Lung (tissue), 12 donors: Measurements from ENCODE around the gene RGS16. TPM values are rescaled to one million over a fixed set of nuclear protein-coding genes. Genes with fewer than 3 reads are reported as not detected.

Source experiments
- ATAC-seq: fragments of 200-7000 bp; cut with Tn5 transposase; one replicate; pipeline ENCODE4 v1.9.1; 2020; ENCODE audit warnings: moderate number of reproducible peaks; ENCODE audit not compliant: insufficient read depth, low FRiP score
- DNase-seq, 3 donors: peaks; one replicate each; pipeline ENCODE4 v3.0.0-alpha.2; 2013 to 2017
- H3K27ac ChIP-seq, 2 donors: one replicate each; pipeline ENCODE4 v1.5.1; 2013; ENCODE audit warnings: mild to moderate bottlenecking in 2 of 2, moderate library complexity in 2 of 2, control low read depth in 1 of 2, inconsistent platforms in 1 of 2, low read depth in 1 of 2, low read length in 1 of 2
- H3K27me3 ChIP-seq, 3 donors: one replicate each; pipeline ENCODE4 v1.5.1; 2013; ENCODE audit warnings: low read length in 2 of 3; ENCODE audit not compliant: control insufficient read depth in 3 of 3, insufficient read depth in 3 of 3
- H3K36me3 ChIP-seq, 4 donors: one replicate each; pipeline ENCODE4 v1.5.1; 2013; ENCODE audit warnings: low read length in 4 of 4, mild to moderate bottlenecking in 1 of 4, moderate library complexity in 1 of 4; ENCODE audit not compliant: control insufficient read depth in 4 of 4, insufficient read depth in 4 of 4
- H3K4me1 ChIP-seq, 5 donors: one replicate each; pipeline ENCODE4 v1.5.1; 2013; ENCODE audit warnings: low read length in 5 of 5, mild to moderate bottlenecking in 2 of 5, moderate library complexity in 1 of 5; ENCODE audit not compliant: control insufficient read depth in 5 of 5, insufficient read depth in 5 of 5
- H3K4me3 ChIP-seq: one replicate; pipeline ENCODE4 v1.5.1; 2013; ENCODE audit warnings: mild to moderate bottlenecking, control low read depth, moderate library complexity
- H3K9ac ChIP-seq, 2 donors: one replicate each; pipeline ENCODE4 v1.5.1; 2013; ENCODE audit warnings: low read length in 2 of 2, control low read depth in 1 of 2; ENCODE audit not compliant: insufficient read depth in 1 of 2
- H3K9me3 ChIP-seq, 4 donors: one replicate each; pipeline ENCODE4 v1.5.1; 2013; ENCODE audit warnings: low read length in 3 of 4, mild to moderate bottlenecking in 1 of 4, moderate library complexity in 1 of 4; ENCODE audit not compliant: control insufficient read depth in 4 of 4, insufficient read depth in 3 of 4
- CTCF ChIP-seq: IDR thresholded peaks from 2 replicates; pipeline ENCODE4 v1.5.1; 2012; ENCODE audit warnings: mild to moderate bottlenecking; ENCODE audit errors: control extremely low read depth, extremely low read depth
- WGBS, 2 donors: extraction: QIAGEN DNeasy Blood & Tissue Kit; methylation state at CpG; one replicate each; pipeline ENCODE4 v1.1.7; 2013; 5-methylcytosine and 5-hydroxymethylcytosine counted together
- polyA plus RNA-seq, 2 donors: library from polyadenylated mRNA; stranded (reverse); fragments of 200-250 nt; gene quantifications; one replicate each; pipeline ENCODE4 v1.2.1, GENCODE V29; 2013
- total RNA-seq, 2 donors: library from RNA; depleted of rRNA in 1 of 2; stranded (reverse); fragments of >200 nt in 1 of 2; gene quantifications; one replicate each; pipeline ENCODE4 v1.2.1, GENCODE V29; 2014 to 2021
- donor health status: control.
- donor health status: control.
- donor health status: Bipolar disorder and iron deficiency.
- donor health status: healthy.
- donor health status: DM: yes; HTN: yes; CAD: no.

Gene RGS16
- total and polyA plus RNA-seq, 4 donors: 12.3 to 26.6 (median 15.0) TPM

GRCh38 chr1:182622901-182623528 is 18.8 kb upstream of the RGS16 start:
- Histone ChIP-seq H3K4me1 (no peaks in the 10 kb centered on the region), H3K9me3 (no peaks in the 10 kb centered on the region), H3K36me3 (no peaks in the 10 kb centered on the region), H3K4me3 (no peak overlapping the region), H3K9ac (no peak overlapping the region), H3K27ac (no peak overlapping the region), H3K27me3 (no peaks in the 10 kb centered on the region)
- no peak for DNase-seq
- no peak for ATAC-seq
- 73 to 78% methylated on average over 6 of the region's 6 CpGs for WGBS, 2 donors
- TF ChIP-seq CTCF: no peak

GRCh38 chr1:182621906-182622305 is 17.7 kb upstream of the RGS16 start:
- no peak overlapping the region for H3K4me3 ChIP-seq
- H3K9me3 ChIP-seq: no peaks in the 10 kb centered on the region
- peaks cover 0 to under 1% (median 0%) of the 10 kb centered on the region in 5 donors for H3K4me1 ChIP-seq
- H3K27ac ChIP-seq: no peak overlapping the region
- ATAC-seq (no peak), DNase-seq (no peak)
- TF ChIP-seq CTCF: no peak
- no peaks in the 10 kb centered on the region for H3K36me3 ChIP-seq
- H3K27me3 ChIP-seq: peaks cover 0 to 6% (median 4%) of the 10 kb centered on the region in 3 donors
- whole genome bisulfite sequencing, 2 donors: 96 to 97% methylated on average over 2 of the region's 2 CpGs
- H3K9ac ChIP-seq: no peak overlapping the region

- no peak overlapping the region for H3K27ac ChIP-seq
- H3K9ac ChIP-seq: no peak overlapping the region
- H3K36me3 ChIP-seq: no peaks in the 10 kb centered on the region
- peaks cover 0 to 7% (median 5%) of the 10 kb centered on the region in 3 donors for H3K27me3 ChIP-seq
- H3K9me3 ChIP-seq: no peaks in the 10 kb centered on the region
- H3K4me3 ChIP-seq: no peak overlapping the region
- ATAC-seq (no peak), DNase-seq (no peak)
- no peak for TF ChIP-seq CTCF
- H3K4me1 ChIP-seq: peaks cover 0 to 3% (median 3%) of the 10 kb centered on the region in 5 donors
These were observed 16.9 kb upstream of the RGS16 start for GRCh38 chr1:182620924-182621585.
